ENCODE data around the gene DGKQ.

DGKQ gene

DNA sequence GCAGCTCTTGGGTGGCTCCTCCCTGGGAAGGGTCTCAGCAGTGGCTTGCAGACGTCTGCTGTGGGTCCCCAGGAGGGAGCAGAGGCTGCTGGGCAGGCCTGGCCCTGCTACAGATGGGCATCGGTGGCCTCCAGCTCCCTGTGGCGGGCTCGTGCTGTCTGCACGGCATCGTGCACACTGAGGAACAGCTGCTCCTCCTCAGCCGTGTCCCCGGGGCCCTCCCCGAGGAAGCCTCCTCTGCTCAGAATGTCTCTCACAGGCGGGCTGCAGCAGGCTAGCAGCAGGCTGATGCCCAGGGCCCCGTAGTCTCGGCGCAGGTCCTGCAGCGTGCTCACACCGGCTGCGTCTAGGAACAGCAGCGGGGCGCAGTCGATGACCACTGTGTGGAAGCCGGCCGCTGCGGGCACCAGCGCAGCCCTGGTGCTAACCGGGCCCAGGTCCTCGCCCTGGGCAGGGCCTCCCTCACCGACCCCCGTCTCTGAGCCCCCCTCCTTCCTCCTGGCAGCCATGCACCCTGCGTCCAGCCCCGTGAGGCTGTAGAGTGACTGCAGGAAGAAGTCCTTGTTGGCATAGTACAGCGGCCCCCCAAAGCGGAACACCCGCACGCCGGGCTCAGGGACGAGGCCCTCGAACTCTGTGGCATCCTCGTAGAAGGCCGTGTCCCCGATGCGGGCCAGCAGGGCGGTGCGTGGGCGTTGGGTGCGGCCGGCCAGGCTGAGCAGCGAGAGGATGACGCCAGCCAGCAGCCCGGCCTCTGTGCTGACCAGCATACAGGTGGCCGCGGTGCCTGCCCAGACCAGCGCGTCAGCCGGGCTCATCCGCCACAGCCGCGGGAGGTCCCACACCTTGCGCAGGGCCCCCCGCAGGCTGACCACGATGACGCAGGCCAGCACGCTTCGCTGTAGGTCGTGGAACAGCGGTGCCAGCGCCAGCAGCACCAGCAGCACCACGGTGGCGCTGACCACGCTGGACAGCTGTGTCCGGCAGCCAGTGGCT lies 15.7 kb upstream of the DGKQ start:
- H3K4me3 ChIP-seq (ENCODE audit: low read length): no peak overlapping the region
- no peak overlapping the region for H3K27ac ChIP-seq (ENCODE audit: low read depth, low read length)
- TF ChIP-seq CTCF (IDR thresholded peaks at IDR 0.05; ENCODE audit: low read depth, low read length, poor library complexity, severe bottlenecking): no peak
- no peak for TF ChIP-seq EZH2phosphoT487 (IDR thresholded peaks at IDR 0.05; ENCODE audit: borderline replicate concordance, low read length)
- no peaks in the 10 kb centered on the region for H3K79me2 ChIP-seq (ENCODE audit: control insufficient read depth, low read length)
- H3K36me3 ChIP-seq (ENCODE audit: control insufficient read depth, low read length): no peaks in the 10 kb centered on the region
- no peaks in the 10 kb centered on the region for H3K27me3 ChIP-seq (ENCODE audit: control insufficient read depth, low read length)
- no peaks in the 10 kb centered on the region for H3K9me2 ChIP-seq (replicated peaks; ENCODE audit: control insufficient read depth, low read length)
- no peak overlapping the region for H3K4me2 ChIP-seq (ENCODE audit: low read length)
- no peaks in the 10 kb centered on the region for H3F3A ChIP-seq (ENCODE audit: control insufficient read depth, insufficient read depth)
- H3K4me1 ChIP-seq (ENCODE audit: control insufficient read depth, low read length): peaks cover 19% of the 10 kb centered on the region
- H3K9me3 ChIP-seq (ENCODE audit: control insufficient read depth, insufficient read depth, low read length): no peaks in the 10 kb centered on the region
- H4K20me1 ChIP-seq (ENCODE audit: control insufficient read depth, insufficient read depth, low read depth, low read length): no peaks in the 10 kb centered on the region

- Histone ChIP-seq H3K4me1 (ENCODE audit: control insufficient read depth, low read length) (peaks cover 19% of the 10 kb centered on the region), H3K4me2 (ENCODE audit: low read length) (peak overlapping the region; percentile 77), H3K27me3 (ENCODE audit: control insufficient read depth, low read length) (no peaks in the 10 kb centered on the region), H3K9me2 (replicated peaks; ENCODE audit: control insufficient read depth, low read length) (no peaks in the 10 kb centered on the region), H3K27ac (ENCODE audit: low read depth, low read length) (no peak overlapping the region), H3K36me3 (ENCODE audit: control insufficient read depth, low read length) (no peaks in the 10 kb centered on the region), H3K79me2 (ENCODE audit: control insufficient read depth, low read length) (no peaks in the 10 kb centered on the region), H3K4me3 (ENCODE audit: low read length) (peak overlapping the region; percentile 76), H4K20me1 (ENCODE audit: control insufficient read depth, insufficient read depth, low read depth, low read length) (no peaks in the 10 kb centered on the region), H3F3A (ENCODE audit: control insufficient read depth, insufficient read depth) (no peaks in the 10 kb centered on the region), H3K9me3 (ENCODE audit: control insufficient read depth, insufficient read depth, low read length) (no peaks in the 10 kb centered on the region)
- TF ChIP-seq EZH2phosphoT487 (IDR thresholded peaks at IDR 0.05; ENCODE audit: borderline replicate concordance, low read length) (no peak), CTCF (IDR thresholded peaks at IDR 0.05; ENCODE audit: low read depth, low read length, poor library complexity, severe bottlenecking) (no peak)
Observed at GRCh38 chr4:987624-988513, 14.5 kb upstream of the DGKQ start.

- Histone ChIP-seq H3K9me2 (replicated peaks; ENCODE audit: control insufficient read depth, low read length) (no peaks in the 10 kb centered on the region), H3K27me3 (ENCODE audit: control insufficient read depth, low read length) (no peaks in the 10 kb centered on the region), H3K36me3 (ENCODE audit: control insufficient read depth, low read length) (no peaks in the 10 kb centered on the region), H3K27ac (ENCODE audit: low read depth, low read length) (0 out of 2 replicates have a peak within 1 kb of the TSS, but pooled peaks have one; percentile 18), H3K9me3 (ENCODE audit: control insufficient read depth, insufficient read depth, low read length) (no peaks in the 10 kb centered on the region), H3K4me2 (ENCODE audit: low read length) (peak within 1 kb of the TSS; percentile 77), H3K79me2 (ENCODE audit: control insufficient read depth, low read length) (no peaks in the 10 kb centered on the region), H3K4me3 (ENCODE audit: low read length) (peak within 1 kb of the TSS; percentile 76), H3F3A (ENCODE audit: control insufficient read depth, insufficient read depth) (no peaks in the 10 kb centered on the region), H3K4me1 (ENCODE audit: control insufficient read depth, low read length) (peaks cover 19% of the 10 kb centered on the region), H4K20me1 (ENCODE audit: control insufficient read depth, insufficient read depth, low read depth, low read length) (no peaks in the 10 kb centered on the region)
- TF ChIP-seq CTCF (IDR thresholded peaks at IDR 0.05; ENCODE audit: low read depth, low read length, poor library complexity, severe bottlenecking) (peak; percentile 73), EZH2phosphoT487 (IDR thresholded peaks at IDR 0.05; ENCODE audit: borderline replicate concordance, low read length) (no peak)
Observed at GRCh38 chr4:986879-987623, 13.7 kb upstream of the DGKQ start, which contains the start of gene IDUA. TSS of gene IDUA (plus strand) at chr4:987044. CDS start at chr4:987085, 41 bp downstream.

Data from DOHH2 (cell line).